ENCODE data around the gene DNAH11. TPM values are rescaled to one million over a fixed set of nuclear protein-coding genes. Genes with fewer than 3 reads are reported as not detected.

The DNAH11 gene
- total and polyA plus RNA-seq, 4 donors = 0.05 to 0.50 (median 0.11) TPM

DNA sequence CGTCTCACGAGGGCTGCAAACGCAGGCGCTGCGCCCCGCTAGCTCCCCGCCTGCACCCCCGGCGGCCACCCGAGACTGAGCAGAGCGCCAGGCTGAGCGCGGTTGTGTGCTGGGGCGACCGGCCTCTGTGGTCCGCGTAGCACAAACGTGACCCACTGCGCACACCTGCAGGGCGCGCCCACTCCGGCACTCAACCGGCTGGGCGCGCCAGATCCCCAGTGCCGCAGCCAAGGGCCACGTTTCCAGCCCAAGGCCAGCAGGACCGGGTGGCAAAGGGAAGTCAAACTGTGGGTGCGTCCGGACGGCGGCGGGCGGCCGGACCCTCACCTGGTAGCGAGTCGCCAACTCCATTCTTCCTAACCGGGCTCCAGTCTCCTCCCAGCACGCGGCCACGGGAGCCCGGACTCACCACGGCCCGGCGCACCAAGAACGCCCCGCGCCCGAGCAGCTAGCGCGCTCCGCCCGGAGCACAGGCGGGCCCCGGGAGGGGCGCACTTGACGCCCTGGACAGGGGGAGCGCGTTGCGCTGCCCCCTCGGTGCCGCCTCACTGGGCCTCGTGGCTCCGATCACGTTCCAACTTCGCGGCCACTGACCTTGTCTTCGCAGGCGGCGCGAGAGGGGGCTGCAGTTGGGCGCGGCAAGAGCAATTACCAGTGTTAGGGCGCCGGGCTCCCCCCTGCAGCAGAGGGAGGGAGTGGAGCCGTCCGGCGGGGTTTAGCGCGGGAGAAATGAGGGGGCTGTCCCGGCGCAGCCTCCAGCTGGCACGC is 402.8 kb downstream of the DNAH11 start, which contains the start of gene CDCA7L:
TSS of gene CDCA7L (minus strand) at position 446 of the 768 bp plus-strand sequence. CDS start at position 351, 95 bp downstream.
- no peaks in the 10 kb centered on the region for H3K9me3 ChIP-seq (ENCODE audit: control insufficient read depth in 4 of 4, low read length in 3 of 4)
- DNase-seq (ENCODE audit: low spot score) = peak; percentile 64
- H3K4me3 ChIP-seq (ENCODE audit: low read depth in 1 of 3, low read length in 3 of 3) = peak within 1 kb of the TSS; percentile 71 to 82 (median 79)
- under 1% methylated on average over 83 of the region's 83 CpGs for WGBS
- H3K27me3 ChIP-seq (ENCODE audit: control insufficient read depth in 4 of 4, insufficient read depth in 4 of 4, low read length in 3 of 4) = no peaks in the 10 kb centered on the region
- peak within 1 kb of the TSS; percentile 24 to 32 for H3K9ac ChIP-seq (ENCODE audit: low read depth in 1 of 2, low read length in 2 of 2)
- TF ChIP-seq YY1 (IDR thresholded peaks at IDR 0.05) (no peak), FOXA2 (IDR thresholded peaks at IDR 0.05) (no peak), TAF1 (conservative IDR thresholded peaks at IDR 0.05) (no peak), EGR1 (IDR thresholded peaks at IDR 0.05; ENCODE audit: low read depth in 2 of 2) (peak in 1 of 2 donors; percentile 45)
- TF ChIP-seq, protein P1, sequence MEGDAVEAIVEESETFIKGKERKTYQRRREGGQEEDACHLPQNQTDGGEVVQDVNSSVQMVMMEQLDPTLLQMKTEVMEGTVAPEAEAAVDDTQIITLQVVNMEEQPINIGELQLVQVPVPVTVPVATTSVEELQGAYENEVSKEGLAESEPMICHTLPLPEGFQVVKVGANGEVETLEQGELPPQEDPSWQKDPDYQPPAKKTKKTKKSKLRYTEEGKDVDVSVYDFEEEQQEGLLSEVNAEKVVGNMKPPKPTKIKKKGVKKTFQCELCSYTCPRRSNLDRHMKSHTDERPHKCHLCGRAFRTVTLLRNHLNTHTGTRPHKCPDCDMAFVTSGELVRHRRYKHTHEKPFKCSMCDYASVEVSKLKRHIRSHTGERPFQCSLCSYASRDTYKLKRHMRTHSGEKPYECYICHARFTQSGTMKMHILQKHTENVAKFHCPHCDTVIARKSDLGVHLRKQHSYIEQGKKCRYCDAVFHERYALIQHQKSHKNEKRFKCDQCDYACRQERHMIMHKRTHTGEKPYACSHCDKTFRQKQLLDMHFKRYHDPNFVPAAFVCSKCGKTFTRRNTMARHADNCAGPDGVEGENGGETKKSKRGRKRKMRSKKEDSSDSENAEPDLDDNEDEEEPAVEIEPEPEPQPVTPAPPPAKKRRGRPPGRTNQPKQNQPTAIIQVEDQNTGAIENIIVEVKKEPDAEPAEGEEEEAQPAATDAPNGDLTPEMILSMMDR (IDR thresholded peaks at IDR 0.05; ENCODE audit: low read depth, low read length, missing input control) = no peak
- TF ChIP-seq, protein P2, sequence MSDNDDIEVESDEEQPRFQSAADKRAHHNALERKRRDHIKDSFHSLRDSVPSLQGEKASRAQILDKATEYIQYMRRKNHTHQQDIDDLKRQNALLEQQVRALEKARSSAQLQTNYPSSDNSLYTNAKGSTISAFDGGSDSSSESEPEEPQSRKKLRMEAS (IDR thresholded peaks at IDR 0.05) = peak; percentile 1
- H3K27ac ChIP-seq (ENCODE audit: low read depth in 1 of 2, low read length in 2 of 2) = peak within 1 kb of the TSS; percentile 89 to 90
- peaks cover 1 to 16% (median 4%) of the 10 kb centered on the region in 4 donors for H3K4me1 ChIP-seq (ENCODE audit: control insufficient read depth in 4 of 4, insufficient read depth in 4 of 4, low read length in 3 of 4)
- H3K36me3 ChIP-seq (ENCODE audit: control insufficient read depth in 4 of 4, insufficient read depth in 3 of 4, low read depth in 1 of 4, low read length in 3 of 4) = no peaks in the 10 kb centered on the region

DNA sequence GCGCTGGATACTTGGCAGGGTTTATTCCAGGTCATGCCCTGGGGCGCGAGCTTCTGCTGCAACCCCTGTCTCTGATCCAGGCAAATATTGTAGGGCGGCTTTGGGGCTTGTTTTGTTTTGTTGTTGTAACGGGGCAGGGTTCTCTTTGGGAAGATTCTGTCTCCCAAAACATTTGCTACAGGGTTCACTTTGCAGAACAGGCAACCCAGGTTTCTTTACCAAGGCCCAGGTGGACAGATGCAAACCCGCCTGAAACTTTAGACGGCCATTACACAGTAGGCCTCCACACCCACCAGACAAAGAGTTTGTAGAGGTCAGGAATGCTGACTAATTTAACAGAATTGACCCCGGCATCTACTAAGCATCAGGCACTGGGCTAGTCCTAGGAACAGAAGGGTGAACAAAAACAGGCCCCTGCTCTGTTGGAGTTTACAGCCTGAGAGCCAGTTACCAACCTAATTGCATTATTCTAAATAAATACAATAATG is 403.4 kb downstream of the DNAH11 start:
- 15% methylated on average over 8 of the region's 8 CpGs for WGBS
- Histone ChIP-seq H3K36me3 (ENCODE audit: control insufficient read depth in 4 of 4, insufficient read depth in 3 of 4, low read depth in 1 of 4, low read length in 3 of 4) (no peaks in the 10 kb centered on the region), H3K27ac (ENCODE audit: low read depth in 1 of 2, low read length in 2 of 2) (peak overlapping the region; percentile 89 to 90)

More for the DNA sequence above, 403.4 kb downstream of the DNAH11 start:
- no peak for DNase-seq (ENCODE audit: low spot score)
- TF ChIP-seq RAD21 (IDR thresholded peaks at IDR 0.05) (no peak), FOXA2 (IDR thresholded peaks at IDR 0.05) (no peak), JUND (IDR thresholded peaks at IDR 0.05) (peak in 1 of 2 donors; percentile 57), EGR1 (IDR thresholded peaks at IDR 0.05; ENCODE audit: low read depth in 2 of 2) (no peak), GABPA (IDR thresholded peaks at IDR 0.05 in 1 of 2, conservative IDR thresholded peaks at IDR 0.05 in 1 of 2) (no peak), YY1 (IDR thresholded peaks at IDR 0.05) (peak; percentile 46), HNF4G (IDR thresholded peaks at IDR 0.05) (peak; percentile 9), FOXA1 (IDR thresholded peaks at IDR 0.05) (no peak), HNF4A (conservative IDR thresholded peaks at IDR 0.05) (peak; percentile 49 to 53), RXRA (IDR thresholded peaks at IDR 0.05) (peak; percentile 89 to 98), SP1 (IDR thresholded peaks at IDR 0.05) (peak; percentile 88), TAF1 (conservative IDR thresholded peaks at IDR 0.05) (no peak), NR2F2 (IDR thresholded peaks at IDR 0.05) (peak; percentile 60)
- TF ChIP-seq, protein P3, sequence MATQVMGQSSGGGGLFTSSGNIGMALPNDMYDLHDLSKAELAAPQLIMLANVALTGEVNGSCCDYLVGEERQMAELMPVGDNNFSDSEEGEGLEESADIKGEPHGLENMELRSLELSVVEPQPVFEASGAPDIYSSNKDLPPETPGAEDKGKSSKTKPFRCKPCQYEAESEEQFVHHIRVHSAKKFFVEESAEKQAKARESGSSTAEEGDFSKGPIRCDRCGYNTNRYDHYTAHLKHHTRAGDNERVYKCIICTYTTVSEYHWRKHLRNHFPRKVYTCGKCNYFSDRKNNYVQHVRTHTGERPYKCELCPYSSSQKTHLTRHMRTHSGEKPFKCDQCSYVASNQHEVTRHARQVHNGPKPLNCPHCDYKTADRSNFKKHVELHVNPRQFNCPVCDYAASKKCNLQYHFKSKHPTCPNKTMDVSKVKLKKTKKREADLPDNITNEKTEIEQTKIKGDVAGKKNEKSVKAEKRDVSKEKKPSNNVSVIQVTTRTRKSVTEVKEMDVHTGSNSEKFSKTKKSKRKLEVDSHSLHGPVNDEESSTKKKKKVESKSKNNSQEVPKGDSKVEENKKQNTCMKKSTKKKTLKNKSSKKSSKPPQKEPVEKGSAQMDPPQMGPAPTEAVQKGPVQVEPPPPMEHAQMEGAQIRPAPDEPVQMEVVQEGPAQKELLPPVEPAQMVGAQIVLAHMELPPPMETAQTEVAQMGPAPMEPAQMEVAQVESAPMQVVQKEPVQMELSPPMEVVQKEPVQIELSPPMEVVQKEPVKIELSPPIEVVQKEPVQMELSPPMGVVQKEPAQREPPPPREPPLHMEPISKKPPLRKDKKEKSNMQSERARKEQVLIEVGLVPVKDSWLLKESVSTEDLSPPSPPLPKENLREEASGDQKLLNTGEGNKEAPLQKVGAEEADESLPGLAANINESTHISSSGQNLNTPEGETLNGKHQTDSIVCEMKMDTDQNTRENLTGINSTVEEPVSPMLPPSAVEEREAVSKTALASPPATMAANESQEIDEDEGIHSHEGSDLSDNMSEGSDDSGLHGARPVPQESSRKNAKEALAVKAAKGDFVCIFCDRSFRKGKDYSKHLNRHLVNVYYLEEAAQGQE (IDR thresholded peaks at IDR 0.05) = no peak
- TF ChIP-seq, protein P2 (IDR thresholded peaks at IDR 0.05) = peak; percentile 61
- TF ChIP-seq, protein P1 (IDR thresholded peaks at IDR 0.05; ENCODE audit: low read depth, low read length, missing input control) = no peak
- TF ChIP-seq, protein P4, sequence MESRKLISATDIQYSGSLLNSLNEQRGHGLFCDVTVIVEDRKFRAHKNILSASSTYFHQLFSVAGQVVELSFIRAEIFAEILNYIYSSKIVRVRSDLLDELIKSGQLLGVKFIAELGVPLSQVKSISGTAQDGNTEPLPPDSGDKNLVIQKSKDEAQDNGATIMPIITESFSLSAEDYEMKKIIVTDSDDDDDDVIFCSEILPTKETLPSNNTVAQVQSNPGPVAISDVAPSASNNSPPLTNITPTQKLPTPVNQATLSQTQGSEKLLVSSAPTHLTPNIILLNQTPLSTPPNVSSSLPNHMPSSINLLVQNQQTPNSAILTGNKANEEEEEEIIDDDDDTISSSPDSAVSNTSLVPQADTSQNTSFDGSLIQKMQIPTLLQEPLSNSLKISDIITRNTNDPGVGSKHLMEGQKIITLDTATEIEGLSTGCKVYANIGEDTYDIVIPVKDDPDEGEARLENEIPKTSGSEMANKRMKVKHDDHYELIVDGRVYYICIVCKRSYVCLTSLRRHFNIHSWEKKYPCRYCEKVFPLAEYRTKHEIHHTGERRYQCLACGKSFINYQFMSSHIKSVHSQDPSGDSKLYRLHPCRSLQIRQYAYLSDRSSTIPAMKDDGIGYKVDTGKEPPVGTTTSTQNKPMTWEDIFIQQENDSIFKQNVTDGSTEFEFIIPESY (IDR thresholded peaks at IDR 0.05) = no peak
- TF ChIP-seq, protein P5, sequence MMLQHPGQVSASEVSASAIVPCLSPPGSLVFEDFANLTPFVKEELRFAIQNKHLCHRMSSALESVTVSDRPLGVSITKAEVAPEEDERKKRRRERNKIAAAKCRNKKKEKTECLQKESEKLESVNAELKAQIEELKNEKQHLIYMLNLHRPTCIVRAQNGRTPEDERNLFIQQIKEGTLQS (IDR thresholded peaks at IDR 0.05) = no peak
- Histone ChIP-seq H3K9ac (ENCODE audit: low read depth in 1 of 2, low read length in 2 of 2) (no peak overlapping the region), H3K4me3 (ENCODE audit: low read depth in 1 of 3, low read length in 3 of 3) (peak overlapping the region in 2 of 3 donors; percentile 71 to 82), H3K27me3 (ENCODE audit: control insufficient read depth in 4 of 4, insufficient read depth in 4 of 4, low read length in 3 of 4) (no peaks in the 10 kb centered on the region), H3K4me1 (ENCODE audit: control insufficient read depth in 4 of 4, insufficient read depth in 4 of 4, low read length in 3 of 4) (peaks cover 1 to 16% (median 4%) of the 10 kb centered on the region in 4 donors), H3K9me3 (ENCODE audit: control insufficient read depth in 4 of 4, low read length in 3 of 4) (no peaks in the 10 kb centered on the region)

Measured in liver (tissue), 9 donors.